Measurements from ENCODE around the gene GIMAP5.

GIMAP5 gene

GRCh38 chr7:150735596-150736358 is 1.4 kb upstream of the GIMAP5 start:
- Histone ChIP-seq H2AFZ (ENCODE audit: low read length) (no peak overlapping the region), H3K79me2 (ENCODE audit: low read length) (no peaks in the 10 kb centered on the region), H3K4me1 (ENCODE audit: low read length) (no peaks in the 10 kb centered on the region), H3K9me3 (replicated peaks; ENCODE audit: insufficient read depth, low read length) (no peaks in the 10 kb centered on the region), H3K27me3 (replicated peaks; ENCODE audit: insufficient read depth, low read length) (no peaks in the 10 kb centered on the region), H4K20me1 (ENCODE audit: insufficient read depth, low read length) (no peaks in the 10 kb centered on the region), H3K4me2 (ENCODE audit: low read depth, low read length) (no peak overlapping the region), H3K4me3 (ENCODE audit: low read length) (no peak overlapping the region), H3K9me2 (replicated peaks; ENCODE audit: insufficient read depth, low read length) (no peaks in the 10 kb centered on the region), H3K27ac (ENCODE audit: low read length) (no peak overlapping the region), H3K9ac (ENCODE audit: low read length) (no peak overlapping the region), H3K36me3 (replicated peaks; ENCODE audit: insufficient read depth, low read length) (no peaks in the 10 kb centered on the region), H3F3A (ENCODE audit: insufficient read depth, low read length) (no peaks in the 10 kb centered on the region)
- no peak for TF ChIP-seq EZH2phosphoT487 (IDR thresholded peaks at IDR 0.05; ENCODE audit: low read length)
- TF ChIP-seq CTCF (IDR thresholded peaks at IDR 0.05; ENCODE audit: low read length): no peak
- TF ChIP-seq EZH2 (optimal IDR thresholded peaks at IDR 0.05; ENCODE audit: low read depth, low read length): no peak
- no peak for DNase-seq

DNA sequence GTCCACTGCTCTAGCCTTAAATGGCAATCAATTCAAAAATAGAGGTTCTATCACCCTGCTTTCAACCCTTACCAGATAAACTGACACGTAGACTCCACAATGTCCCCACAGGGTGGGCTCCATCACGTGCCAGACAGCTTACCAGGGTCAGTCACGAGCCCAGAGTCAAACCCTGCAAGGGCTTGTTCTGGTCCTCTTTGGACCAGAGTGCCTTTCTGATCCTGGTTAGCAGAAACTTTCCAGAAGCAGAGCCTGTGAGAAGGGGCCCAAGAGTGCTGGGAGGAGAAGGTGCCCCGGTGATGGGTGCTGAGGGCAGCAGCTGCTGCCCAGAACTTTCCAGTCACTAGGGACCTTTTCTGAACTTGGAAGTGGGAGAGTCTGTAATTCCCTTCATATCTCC is 354 bp upstream of the GIMAP5 start:
- H4K20me1 ChIP-seq (ENCODE audit: insufficient read depth, low read length): no peaks in the 10 kb centered on the region
- no peaks in the 10 kb centered on the region for H3K79me2 ChIP-seq (ENCODE audit: low read length)
- no peaks in the 10 kb centered on the region for H3K9me2 ChIP-seq (replicated peaks; ENCODE audit: insufficient read depth, low read length)
- H3K4me1 ChIP-seq (ENCODE audit: low read length): no peaks in the 10 kb centered on the region
- H3K9me3 ChIP-seq (replicated peaks; ENCODE audit: insufficient read depth, low read length): no peaks in the 10 kb centered on the region
- no peaks in the 10 kb centered on the region for H3F3A ChIP-seq (ENCODE audit: insufficient read depth, low read length)
- no peak overlapping the region for H3K4me2 ChIP-seq (ENCODE audit: low read depth, low read length)
- H3K9ac ChIP-seq (ENCODE audit: low read length): no peak overlapping the region
- H3K27ac ChIP-seq (ENCODE audit: low read length): no peak overlapping the region
- TF ChIP-seq EZH2phosphoT487 (IDR thresholded peaks at IDR 0.05; ENCODE audit: low read length) (no peak), EZH2 (optimal IDR thresholded peaks at IDR 0.05; ENCODE audit: low read depth, low read length) (no peak), CTCF (IDR thresholded peaks at IDR 0.05; ENCODE audit: low read length) (no peak)
- no peak overlapping the region for H2AFZ ChIP-seq (ENCODE audit: low read length)
- H3K4me3 ChIP-seq (ENCODE audit: low read length): no peak overlapping the region
- no peaks in the 10 kb centered on the region for H3K27me3 ChIP-seq (replicated peaks; ENCODE audit: insufficient read depth, low read length)
- no peaks in the 10 kb centered on the region for H3K36me3 ChIP-seq (replicated peaks; ENCODE audit: insufficient read depth, low read length)
- DNase-seq: no peak

DNA sequence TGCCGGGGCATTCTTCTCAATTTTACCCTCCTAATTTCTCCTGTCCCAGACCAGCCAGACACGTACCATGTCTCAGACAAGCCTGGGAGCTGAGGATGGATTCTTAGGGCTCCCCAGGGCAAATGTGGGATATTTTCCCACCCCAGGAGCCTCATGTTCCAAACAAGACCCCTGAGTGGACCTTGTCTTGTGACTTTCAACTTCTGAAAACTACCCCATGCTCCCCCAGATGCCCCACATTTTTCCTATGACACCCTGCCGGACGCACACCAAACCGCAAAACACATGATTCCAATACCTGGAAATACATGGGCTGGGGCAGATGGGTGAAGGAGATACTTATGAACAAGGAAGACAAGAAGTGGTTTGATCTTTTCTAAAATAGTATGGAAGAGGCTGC is 874 bp downstream of the GIMAP5 start:
- Histone ChIP-seq H4K20me1 (ENCODE audit: insufficient read depth, low read length) (no peaks in the 10 kb centered on the region), H3K9me2 (replicated peaks; ENCODE audit: insufficient read depth, low read length) (no peaks in the 10 kb centered on the region), H3K79me2 (ENCODE audit: low read length) (no peaks in the 10 kb centered on the region), H3K4me2 (ENCODE audit: low read depth, low read length) (no peak overlapping the region), H3K9me3 (replicated peaks; ENCODE audit: insufficient read depth, low read length) (no peaks in the 10 kb centered on the region), H3K36me3 (replicated peaks; ENCODE audit: insufficient read depth, low read length) (no peaks in the 10 kb centered on the region), H3F3A (ENCODE audit: insufficient read depth, low read length) (no peaks in the 10 kb centered on the region), H3K4me3 (ENCODE audit: low read length) (no peak overlapping the region), H3K4me1 (ENCODE audit: low read length) (no peaks in the 10 kb centered on the region), H3K27ac (ENCODE audit: low read length) (no peak overlapping the region), H2AFZ (ENCODE audit: low read length) (no peak overlapping the region), H3K27me3 (replicated peaks; ENCODE audit: insufficient read depth, low read length) (no peaks in the 10 kb centered on the region), H3K9ac (ENCODE audit: low read length) (no peak overlapping the region)
- TF ChIP-seq EZH2 (optimal IDR thresholded peaks at IDR 0.05; ENCODE audit: low read depth, low read length) (no peak), EZH2phosphoT487 (IDR thresholded peaks at IDR 0.05; ENCODE audit: low read length) (no peak), CTCF (IDR thresholded peaks at IDR 0.05; ENCODE audit: low read length) (no peak)
- no peak for DNase-seq

All from MM.1S (cell line).